ENCODE data around the gene APBA2.

GRCh38 chr15:28919679-28920655, 34.2 kb downstream of the APBA2 start:
- TF ChIP-seq CTCF (IDR thresholded peaks at IDR 0.05), result no peak
- no peak for TF ChIP-seq POLR2A (IDR thresholded peaks at IDR 0.05)
